Subcutaneous adipose tissue (tissue), 4 donors: Measurements from ENCODE around the gene DIP2C. TPM values are rescaled to one million over a fixed set of nuclear protein-coding genes. Genes with fewer than 3 reads are reported as not detected.

ENCODE experiments used
- CTCF ChIP-seq: fragments of 450-650 bp; IDR thresholded peaks from one replicate; pipeline ENCODE4 v1.5.1; 2016; ENCODE audit warnings: low read depth, mild to moderate bottlenecking, control low read depth, antibody characterized with exemption, moderate library complexity
- total RNA-seq, 4 donors: library from RNA; depleted of rRNA; stranded (reverse); fragments of >200 nt; gene quantifications; one replicate each; pipeline ENCODE4 v1.1.0, GENCODE V29; 2016

DIP2C gene
- total RNA-seq, 4 donors from 2014 or later = 32.1 to 64.0 (median 40.5) TPM

- no peak for TF ChIP-seq CTCF
These were observed 26.6 kb downstream of the DIP2C start for GRCh38 chr10:662686-663465.

- TF ChIP-seq CTCF = no peak
These were observed 27.3 kb downstream of the DIP2C start for GRCh38 chr10:662223-662605.

- TF ChIP-seq CTCF = no peak
These were observed 27.8 kb downstream of the DIP2C start for GRCh38 chr10:661597-662222.

- TF ChIP-seq CTCF = no peak
These were observed 28.4 kb downstream of the DIP2C start for GRCh38 chr10:660970-661596.

- TF ChIP-seq CTCF = no peak
These were observed 29.0 kb downstream of the DIP2C start for GRCh38 chr10:660413-660969.

GRCh38 chr10:659688-660141, 29.8 kb downstream of the DIP2C start:
- TF ChIP-seq CTCF = no peak

- TF ChIP-seq CTCF = no peak
These were observed 32.6 kb downstream of the DIP2C start for GRCh38 chr10:656883-657282.
